ENCODE data around the gene MEF2D. TPM values are rescaled to one million over a fixed set of nuclear protein-coding genes. Genes with fewer than 3 reads are reported as not detected.

Gene MEF2D
- polyA plus RNA-seq (2011; rRNA removed) (9.9 and 14.5 TPM in 2 replicates), polyA minus RNA-seq (2011; rRNA and poly(A)+ RNA removed) (13.3 and 18.7 TPM in 2 replicates)

GRCh38 chr1:156500543-156500792 lies at the start of gene MEF2D:
TSS of gene MEF2D (minus strand) at chr1:156500775. CDS start at chr1:156483292, 17,483 bp downstream.
- CTCF ChIA-PET: interaction anchor here (0.8 to 1.8 kb wide), 4 partner anchors 10 to 50 kb away, joined by 3 to 16 read pairs (median 6); no protein-coding TSS in a partner anchor
- TF ChIP-seq CTCF (IDR thresholded peaks at IDR 0.05; ENCODE audit: low read depth, low read length): no peak
- H3K27me3 ChIP-seq (ENCODE audit: control insufficient read depth, insufficient read depth, low read length): no peaks in the 10 kb centered on the region
- DNase-seq (ENCODE audit: low read depth, low spot score): no peak
- no peaks in the 10 kb centered on the region; the same call in 1 of the 2 replicates for H3K9me3 ChIP-seq (ENCODE audit: control insufficient read depth, insufficient read depth, low read length)
- peak within 1 kb of the TSS; percentile 94 for H3K4me3 ChIP-seq (ENCODE audit: low read depth, low read length)
- peak within 1 kb of the TSS; percentile 100 for H3K27ac ChIP-seq (ENCODE audit: low read depth, low read length)
- POLR2A ChIA-PET: interaction anchor here (0.5 to 3.2 kb wide), 14 partner anchors 10 to 607 kb away, joined by 3 to 33 read pairs (median 4); partner anchors contain the start of genes PMF1 and SMG5

GRCh38 chr1:156550346-156550745 lies 49.8 kb upstream of the MEF2D start:
- Histone ChIP-seq H3K27ac (ENCODE audit: low read depth, low read length) (no peak overlapping the region), H3K27me3 (ENCODE audit: control insufficient read depth, insufficient read depth, low read length) (no peaks in the 10 kb centered on the region), H3K9me3 (ENCODE audit: control insufficient read depth, insufficient read depth, low read length) (no peaks in the 10 kb centered on the region), H3K4me3 (ENCODE audit: low read depth, low read length) (no peak overlapping the region)
- TF ChIP-seq CTCF (IDR thresholded peaks at IDR 0.05; ENCODE audit: low read depth, low read length): no peak
- ChIA-PET POLR2A (no interaction called here), CTCF (interaction anchor here (0.8 kb wide), 1 partner anchor 49 kb away, joined by 8 read pairs; the partner anchor contains the start of gene MEF2D)
- no peak for DNase-seq (ENCODE audit: low read depth, low spot score)

- Histone ChIP-seq H3K4me3 (ENCODE audit: low read depth, low read length) (no peak overlapping the region), H3K27ac (ENCODE audit: low read depth, low read length) (no peak overlapping the region), H3K27me3 (ENCODE audit: control insufficient read depth, insufficient read depth, low read length) (no peaks in the 10 kb centered on the region), H3K9me3 (ENCODE audit: control insufficient read depth, insufficient read depth, low read length) (no peaks in the 10 kb centered on the region)
- CTCF ChIA-PET: interaction anchor here (0.6 to 0.8 kb wide), 2 partner anchors 49 to 69 kb away, joined by 3 to 8 read pairs; partner anchors contain the start of gene MEF2D
- DNase-seq (ENCODE audit: low read depth, low spot score): no peak
- POLR2A ChIA-PET: no interaction called here
- no peak for TF ChIP-seq CTCF (IDR thresholded peaks at IDR 0.05; ENCODE audit: low read depth, low read length)
Observed at GRCh38 chr1:156549831-156550230, 49.3 kb upstream of the MEF2D start.

- Histone ChIP-seq H3K4me3 (ENCODE audit: low read depth, low read length) (no peak overlapping the region), H3K9me3 (ENCODE audit: control insufficient read depth, insufficient read depth, low read length) (no peaks in the 10 kb centered on the region), H3K27ac (ENCODE audit: low read depth, low read length) (no peak overlapping the region), H3K27me3 (ENCODE audit: control insufficient read depth, insufficient read depth, low read length) (no peaks in the 10 kb centered on the region)
- DNase-seq (ENCODE audit: low read depth, low spot score): no peak
- ChIA-PET POLR2A (no interaction called here), CTCF (interaction anchor here (0.6 kb wide), 2 partner anchors 17 to 68 kb away, joined by 3 read pairs; no protein-coding TSS in a partner anchor)
- no peak for TF ChIP-seq CTCF (IDR thresholded peaks at IDR 0.05; ENCODE audit: low read depth, low read length)
Observed at GRCh38 chr1:156549390-156549789, 48.8 kb upstream of the MEF2D start.

GRCh38 chr1:156547982-156548381 lies 47.4 kb upstream of the MEF2D start:
- DNase-seq (ENCODE audit: low read depth, low spot score): no peak
- no peaks in the 10 kb centered on the region for H3K27me3 ChIP-seq (ENCODE audit: control insufficient read depth, insufficient read depth, low read length)
- H3K4me3 ChIP-seq (ENCODE audit: low read depth, low read length): no peak overlapping the region
- ChIA-PET CTCF (interaction anchor here (0.6 kb wide), 1 partner anchor 16 kb away, joined by 9 read pairs; no protein-coding TSS in a partner anchor), POLR2A (no interaction called here)
- no peak overlapping the region for H3K27ac ChIP-seq (ENCODE audit: low read depth, low read length)
- H3K9me3 ChIP-seq (ENCODE audit: control insufficient read depth, insufficient read depth, low read length): no peaks in the 10 kb centered on the region
- TF ChIP-seq CTCF (IDR thresholded peaks at IDR 0.05; ENCODE audit: low read depth, low read length): no peak
